ENCODE results near the gene SLC2A3. TPM values are rescaled to one million over a fixed set of nuclear protein-coding genes. Genes with fewer than 3 reads are reported as not detected.
"Not testable (repeated sequence)": the region's sequence is repeated elsewhere in the genome, so short reads cannot be mapped to it uniquely, and the experiment has no call there.

Gene SLC2A3
- 1 to 10 TPM; 1.2 to 2.1 TPM for polyA plus RNA-seq

DNA sequence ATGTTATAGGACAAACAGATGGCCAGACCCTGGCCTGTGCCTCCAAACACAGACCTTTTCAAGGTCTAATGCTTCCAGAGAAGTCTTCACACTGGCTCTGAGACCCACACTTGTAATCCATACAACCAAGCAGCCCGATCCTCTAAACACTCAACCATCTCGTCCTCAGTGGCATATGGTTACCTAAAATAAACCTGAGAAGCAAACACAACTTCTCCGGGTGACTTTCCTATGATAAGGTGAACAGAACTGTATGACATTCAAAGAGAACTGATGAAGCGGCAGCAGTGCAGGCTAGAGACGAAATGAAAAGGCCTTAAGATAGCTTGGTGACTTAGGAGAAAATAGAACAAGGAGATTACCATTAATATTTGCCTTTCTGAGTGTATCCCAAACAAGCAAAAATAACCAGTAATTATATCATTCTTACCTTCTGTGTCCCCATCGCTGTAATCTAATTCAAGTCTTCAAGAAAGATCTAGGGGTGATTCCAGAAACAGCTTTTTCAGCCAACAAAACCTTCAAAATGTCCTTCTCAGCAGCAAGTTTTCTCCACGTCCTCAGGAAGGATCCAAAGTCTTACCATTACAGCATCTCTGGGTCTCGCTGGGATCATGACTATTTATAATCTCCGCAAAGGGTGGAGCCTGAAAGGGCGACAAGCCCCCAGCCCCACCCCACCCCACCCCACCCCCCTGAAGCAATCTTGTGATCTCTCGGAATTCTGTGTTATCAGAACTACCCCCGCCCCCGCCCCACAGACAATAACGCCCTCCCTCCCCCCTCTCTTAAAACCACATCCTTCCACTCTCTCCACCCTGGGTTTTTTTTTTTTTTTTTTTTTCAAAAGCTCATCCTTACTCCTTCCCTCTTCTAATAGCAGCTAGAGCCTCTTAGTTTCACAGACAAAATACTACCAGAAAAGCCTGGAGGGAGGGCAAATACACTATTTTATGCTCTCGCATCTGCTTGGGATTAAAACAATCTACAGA is at the start of gene SLC2A3:
TSS of gene SLC2A3 (minus strand) at position 598 of the 992 bp plus-strand sequence. CDS start at position 445, 153 bp downstream.
- Histone ChIP-seq H3K27me3 (ENCODE audit: control insufficient read depth in 1 of 2, insufficient read depth in 2 of 2, low read length in 2 of 2) (no peaks in the 10 kb centered on the region), H3K4me3 (ENCODE audit: low read depth in 1 of 2, low read length in 2 of 2) (peak within 1 kb of the TSS; percentile 31 to 57), H3K27ac (ENCODE audit: low read depth in 2 of 2, low read length in 1 of 2) (peak within 1 kb of the TSS; percentile 45 to 61), H3K36me3 (ENCODE audit: control insufficient read depth in 2 of 2, insufficient read depth in 2 of 2, low read length in 1 of 2) (peaks cover 0 to 3% of the 10 kb centered on the region in 2 donors), H3K9me3 (ENCODE audit: control insufficient read depth in 2 of 2, insufficient read depth in 1 of 2, low read depth in 1 of 2, low read length in 1 of 2) (no peaks in the 10 kb centered on the region), H3K4me1 (ENCODE audit: control insufficient read depth in 2 of 2, insufficient read depth in 2 of 2, low read length in 1 of 2) (no peaks in the 10 kb centered on the region)
- WGBS, 2 donors = 8 to 15% methylated on average over 15 of the region's 15 CpGs

DNA sequence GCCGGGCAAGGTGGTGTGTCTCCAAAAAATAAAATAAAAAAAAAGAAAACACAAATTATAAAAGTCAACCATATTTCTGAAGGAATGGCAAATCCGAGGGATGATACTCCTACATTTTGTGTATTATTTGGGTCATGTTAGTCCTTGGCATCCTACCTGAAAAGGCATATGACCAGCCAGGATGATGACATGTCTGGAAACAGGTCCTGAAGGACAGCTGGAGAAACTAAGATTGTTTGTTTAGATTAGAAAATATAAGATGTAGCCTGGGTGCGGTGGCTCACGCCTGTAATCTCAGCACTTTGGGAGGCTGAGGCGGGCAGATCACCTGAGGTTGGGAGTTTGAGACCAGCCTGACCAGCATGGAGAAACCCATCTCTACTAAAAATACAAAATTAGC is 48.9 kb upstream of the SLC2A3 start:
- H3K4me1 ChIP-seq (ENCODE audit: control insufficient read depth in 2 of 2, insufficient read depth in 2 of 2, low read length in 1 of 2) = no peaks in the 10 kb centered on the region

DNA sequence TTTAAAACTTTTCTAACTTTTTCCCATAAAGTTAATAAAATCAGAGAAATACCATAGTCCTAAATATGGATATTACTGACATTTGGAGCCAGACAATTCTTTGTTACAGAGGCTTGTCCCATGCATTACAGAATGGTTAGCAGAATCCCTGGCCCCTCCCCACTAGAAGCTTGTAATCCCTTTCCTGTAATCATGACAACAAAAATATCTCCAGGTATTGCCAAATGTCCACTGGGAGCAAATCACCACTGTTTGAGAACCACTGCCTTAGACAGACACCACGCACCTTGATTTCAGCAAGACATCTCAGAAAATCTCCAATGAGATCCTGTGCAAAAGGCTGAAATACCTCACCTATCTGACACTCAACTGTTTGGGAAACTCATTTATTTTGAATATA is 47.5 kb upstream of the SLC2A3 start:
- WGBS, 2 donors = 95 to 100% methylated on average over 1 of the region's 1 CpG
- not testable (repeated sequence) for H3K4me3 ChIP-seq (ENCODE audit: low read depth in 1 of 2, low read length in 2 of 2); H3K27ac ChIP-seq (ENCODE audit: low read depth in 2 of 2, low read length in 1 of 2); H3K27me3 ChIP-seq (ENCODE audit: control insufficient read depth in 1 of 2, insufficient read depth in 2 of 2, low read length in 2 of 2); H3K36me3 ChIP-seq (ENCODE audit: control insufficient read depth in 2 of 2, insufficient read depth in 2 of 2, low read length in 1 of 2); H3K9me3 ChIP-seq (ENCODE audit: control insufficient read depth in 2 of 2, insufficient read depth in 1 of 2, low read depth in 1 of 2, low read length in 1 of 2); H3K4me1 ChIP-seq (ENCODE audit: control insufficient read depth in 2 of 2, insufficient read depth in 2 of 2, low read length in 1 of 2)

More for the DNA sequence above, 48.9 kb upstream of the SLC2A3 start:
- no peak overlapping the region for H3K27ac ChIP-seq (ENCODE audit: low read depth in 2 of 2, low read length in 1 of 2)
- H3K27me3 ChIP-seq (ENCODE audit: control insufficient read depth in 1 of 2, insufficient read depth in 2 of 2, low read length in 2 of 2) = no peaks in the 10 kb centered on the region
- 83 to 87% methylated on average over 5 of the region's 5 CpGs for WGBS, 2 donors
- no peaks in the 10 kb centered on the region for H3K36me3 ChIP-seq (ENCODE audit: control insufficient read depth in 2 of 2, insufficient read depth in 2 of 2, low read length in 1 of 2)
- H3K9me3 ChIP-seq (ENCODE audit: control insufficient read depth in 2 of 2, insufficient read depth in 1 of 2, low read depth in 1 of 2, low read length in 1 of 2) = no peaks in the 10 kb centered on the region
- no peak overlapping the region for H3K4me3 ChIP-seq (ENCODE audit: low read depth in 1 of 2, low read length in 2 of 2)

DNA sequence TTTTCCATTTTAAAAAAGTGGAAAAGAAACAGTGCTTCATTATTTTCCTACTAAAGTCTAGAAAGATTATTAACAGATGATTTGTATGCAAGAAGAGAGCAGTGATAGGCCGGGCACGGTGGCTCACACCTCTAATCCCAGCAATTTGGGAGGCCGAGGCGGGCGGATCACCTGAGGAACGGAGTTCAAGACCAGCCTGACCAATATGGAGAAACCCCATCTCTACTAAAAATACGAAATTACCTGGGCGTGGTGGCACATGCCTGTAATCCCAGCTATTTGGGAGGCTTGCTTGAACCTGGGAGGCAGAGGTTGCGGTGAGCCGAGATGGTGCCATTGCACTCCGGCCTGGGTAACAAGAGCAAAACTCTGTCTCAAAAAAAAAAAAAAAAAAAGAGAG is 47.0 kb upstream of the SLC2A3 start:
- not testable (repeated sequence) for H3K4me1 ChIP-seq (ENCODE audit: control insufficient read depth in 2 of 2, insufficient read depth in 2 of 2, low read length in 1 of 2); H3K36me3 ChIP-seq (ENCODE audit: control insufficient read depth in 2 of 2, insufficient read depth in 2 of 2, low read length in 1 of 2); H3K27me3 ChIP-seq (ENCODE audit: control insufficient read depth in 1 of 2, insufficient read depth in 2 of 2, low read length in 2 of 2); H3K9me3 ChIP-seq (ENCODE audit: control insufficient read depth in 2 of 2, insufficient read depth in 1 of 2, low read depth in 1 of 2, low read length in 1 of 2); H3K27ac ChIP-seq (ENCODE audit: low read depth in 2 of 2, low read length in 1 of 2); H3K4me3 ChIP-seq (ENCODE audit: low read depth in 1 of 2, low read length in 2 of 2)
- WGBS, 2 donors = 91% methylated on average over 10 to 11 of the region's 11 CpGs

DNA sequence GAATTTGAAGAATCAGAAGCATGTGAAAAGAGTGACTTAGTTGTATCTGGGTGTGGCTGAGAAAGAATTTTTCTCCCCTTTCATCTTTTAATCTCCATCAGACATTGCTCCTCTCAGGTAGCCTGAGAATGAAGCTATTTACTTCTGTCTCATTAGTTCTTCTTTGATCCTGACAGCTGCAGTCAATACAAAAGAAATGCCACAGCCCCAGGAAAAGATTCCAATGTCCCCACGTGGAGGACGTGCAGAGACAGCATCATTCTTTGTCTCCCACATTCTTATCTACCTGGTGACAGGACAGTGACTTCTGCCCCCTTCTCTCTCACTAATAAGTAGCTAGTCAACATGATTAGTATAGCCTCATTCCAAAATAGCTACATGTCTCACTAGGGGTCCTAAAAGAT is 46.3 kb upstream of the SLC2A3 start:
- H3K9me3 ChIP-seq (ENCODE audit: control insufficient read depth in 2 of 2, insufficient read depth in 1 of 2, low read depth in 1 of 2, low read length in 1 of 2); H3K4me3 ChIP-seq (ENCODE audit: low read depth in 1 of 2, low read length in 2 of 2); H3K27me3 ChIP-seq (ENCODE audit: control insufficient read depth in 1 of 2, insufficient read depth in 2 of 2, low read length in 2 of 2); H3K27ac ChIP-seq (ENCODE audit: low read depth in 2 of 2, low read length in 1 of 2); H3K36me3 ChIP-seq (ENCODE audit: control insufficient read depth in 2 of 2, insufficient read depth in 2 of 2, low read length in 1 of 2); H3K4me1 ChIP-seq (ENCODE audit: control insufficient read depth in 2 of 2, insufficient read depth in 2 of 2, low read length in 1 of 2): not testable (repeated sequence)
- 34 to 60% methylated on average over 2 of the region's 2 CpGs for WGBS, 2 donors

DNA sequence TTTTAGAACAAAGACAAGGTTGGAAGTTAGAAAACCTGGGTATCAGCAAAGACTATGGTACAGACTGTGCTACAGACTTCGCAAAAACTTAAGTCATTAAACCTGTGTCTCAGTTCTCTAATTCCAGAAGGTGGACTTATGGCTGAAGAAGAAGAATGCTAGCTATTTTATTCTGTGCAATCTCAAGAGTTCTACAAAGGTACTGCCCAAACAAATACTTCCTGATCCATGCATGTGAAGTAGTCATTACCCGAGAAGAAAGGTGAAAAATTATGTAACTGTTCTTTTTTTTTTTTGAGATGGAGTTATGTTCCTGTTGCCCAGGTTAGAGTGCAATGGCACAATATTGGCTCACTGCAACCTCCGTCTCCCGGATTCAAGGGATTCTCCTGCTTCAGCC is 45.5 kb upstream of the SLC2A3 start:
- Histone ChIP-seq H3K9me3 (ENCODE audit: control insufficient read depth in 2 of 2, insufficient read depth in 1 of 2, low read depth in 1 of 2, low read length in 1 of 2) (no peaks in the 10 kb centered on the region), H3K27ac (ENCODE audit: low read depth in 2 of 2, low read length in 1 of 2) (no peak overlapping the region), H3K4me1 (ENCODE audit: control insufficient read depth in 2 of 2, insufficient read depth in 2 of 2, low read length in 1 of 2) (no peaks in the 10 kb centered on the region), H3K27me3 (ENCODE audit: control insufficient read depth in 1 of 2, insufficient read depth in 2 of 2, low read length in 2 of 2) (no peaks in the 10 kb centered on the region), H3K4me3 (ENCODE audit: low read depth in 1 of 2, low read length in 2 of 2) (no peak overlapping the region), H3K36me3 (ENCODE audit: control insufficient read depth in 2 of 2, insufficient read depth in 2 of 2, low read length in 1 of 2) (no peaks in the 10 kb centered on the region)
- 87 to 91% methylated on average over 4 of the region's 4 CpGs for WGBS, 2 donors

DNA sequence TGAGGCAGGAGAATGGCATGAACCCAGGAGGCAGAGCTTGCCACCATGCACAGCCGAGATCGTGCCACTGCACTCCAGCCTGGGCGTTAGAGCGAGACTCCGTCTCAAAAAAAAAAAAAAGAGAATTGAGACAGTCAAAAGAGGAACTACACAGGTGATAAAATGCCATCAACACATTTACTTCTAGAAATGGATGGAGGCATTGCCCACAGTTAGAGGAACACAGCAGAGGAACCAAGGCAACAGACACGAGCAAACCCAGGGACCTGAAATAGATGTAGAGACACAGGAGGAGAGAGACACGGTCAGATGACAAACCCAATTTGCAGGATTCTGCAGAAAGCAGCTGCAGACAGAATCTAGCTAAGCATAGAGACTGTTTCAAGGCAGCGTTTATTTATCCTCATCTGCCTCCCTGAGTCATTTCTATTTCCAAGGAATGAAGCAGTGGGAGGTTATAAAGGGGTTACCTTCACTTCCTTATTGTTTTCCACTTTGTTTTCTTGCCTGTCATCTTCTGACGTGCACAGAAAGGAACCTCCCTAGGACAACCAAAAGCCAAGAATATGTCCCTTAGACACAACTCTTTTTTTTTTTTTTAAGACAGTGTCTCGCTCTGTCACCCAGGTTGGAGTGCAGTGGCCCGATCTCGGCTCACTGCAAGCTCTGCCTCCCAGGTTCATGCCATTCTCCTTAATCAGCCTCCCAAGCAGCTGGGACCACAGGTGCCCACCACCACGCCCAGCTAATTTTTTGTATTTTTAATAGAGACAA is 41.6 kb upstream of the SLC2A3 start:
- WGBS, 2 donors = 68 to 70% methylated on average over 11 of the region's 13 CpGs
- H3K4me1 ChIP-seq (ENCODE audit: control insufficient read depth in 2 of 2, insufficient read depth in 2 of 2, low read length in 1 of 2) = not testable (repeated sequence)

DNA sequence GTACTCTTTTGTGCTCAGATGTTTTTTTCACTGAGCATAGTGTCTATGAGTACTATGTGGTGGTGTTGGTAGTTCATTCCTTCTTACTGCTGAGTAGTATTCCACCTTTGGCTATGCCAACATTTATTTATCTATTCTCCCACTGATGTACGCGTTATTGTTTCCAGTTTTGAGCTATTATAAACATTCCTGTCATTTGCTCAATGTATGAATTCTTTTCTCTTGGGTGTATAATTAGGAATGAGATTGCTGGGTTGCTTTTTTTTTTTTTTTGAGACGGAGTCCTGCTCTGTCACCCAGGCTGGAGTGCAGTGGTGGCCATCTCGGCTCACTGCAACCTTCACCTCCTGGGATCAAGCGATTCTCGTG is 37.5 kb upstream of the SLC2A3 start:
- Histone ChIP-seq H3K27ac (ENCODE audit: low read depth in 2 of 2, low read length in 1 of 2) (no peak overlapping the region), H3K27me3 (ENCODE audit: control insufficient read depth in 1 of 2, insufficient read depth in 2 of 2, low read length in 2 of 2) (no peaks in the 10 kb centered on the region), H3K4me3 (ENCODE audit: low read depth in 1 of 2, low read length in 2 of 2) (no peak overlapping the region), H3K36me3 (ENCODE audit: control insufficient read depth in 2 of 2, insufficient read depth in 2 of 2, low read length in 1 of 2) (no peaks in the 10 kb centered on the region), H3K9me3 (ENCODE audit: control insufficient read depth in 2 of 2, insufficient read depth in 1 of 2, low read depth in 1 of 2, low read length in 1 of 2) (no peaks in the 10 kb centered on the region), H3K4me1 (ENCODE audit: control insufficient read depth in 2 of 2, insufficient read depth in 2 of 2, low read length in 1 of 2) (no peaks in the 10 kb centered on the region)
- 86 to 90% methylated on average over 5 to 6 of the region's 6 CpGs for WGBS, 2 donors

More for the DNA sequence above, 41.6 kb upstream of the SLC2A3 start:
- not testable (repeated sequence) for H3K27me3 ChIP-seq (ENCODE audit: control insufficient read depth in 1 of 2, insufficient read depth in 2 of 2, low read length in 2 of 2); H3K4me3 ChIP-seq (ENCODE audit: low read depth in 1 of 2, low read length in 2 of 2); H3K36me3 ChIP-seq (ENCODE audit: control insufficient read depth in 2 of 2, insufficient read depth in 2 of 2, low read length in 1 of 2); H3K9me3 ChIP-seq (ENCODE audit: control insufficient read depth in 2 of 2, insufficient read depth in 1 of 2, low read depth in 1 of 2, low read length in 1 of 2); H3K27ac ChIP-seq (ENCODE audit: low read depth in 2 of 2, low read length in 1 of 2)

DNA sequence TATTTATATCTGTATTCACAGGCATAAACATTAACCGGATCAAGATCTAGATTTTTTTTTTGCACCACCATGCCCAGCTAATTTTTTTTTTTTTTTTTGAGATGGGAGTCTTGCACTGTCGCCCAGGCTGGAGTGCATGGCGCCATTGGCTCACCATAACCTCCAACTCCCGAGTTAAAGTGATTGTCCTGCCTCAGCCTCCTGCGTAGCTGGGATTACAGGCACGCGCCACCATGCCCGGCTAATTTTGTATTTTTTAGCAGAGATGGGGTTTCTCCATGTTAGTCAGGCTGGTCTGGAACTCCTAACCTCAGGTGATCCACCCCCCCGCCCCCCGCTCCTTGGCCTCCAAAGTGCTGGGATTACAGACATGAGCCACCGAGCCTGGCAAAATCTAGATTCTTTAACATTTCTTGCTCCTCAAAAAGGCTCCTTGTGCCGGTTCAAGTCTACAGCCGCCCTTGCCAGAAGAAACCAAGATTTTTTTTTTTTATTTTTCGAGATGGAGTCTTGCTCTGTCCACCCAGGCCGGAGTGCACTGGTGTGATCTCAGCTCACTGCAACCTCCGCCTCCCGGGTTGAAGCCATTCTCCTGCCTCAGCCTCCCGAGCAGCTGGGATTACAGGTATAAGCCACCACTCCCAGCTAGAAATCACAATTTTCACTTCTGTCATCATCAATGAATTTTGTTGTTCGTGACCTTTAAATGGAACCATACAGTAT is 36.9 kb upstream of the SLC2A3 start:
- Histone ChIP-seq H3K4me1 (ENCODE audit: control insufficient read depth in 2 of 2, insufficient read depth in 2 of 2, low read length in 1 of 2) (no peaks in the 10 kb centered on the region), H3K36me3 (ENCODE audit: control insufficient read depth in 2 of 2, insufficient read depth in 2 of 2, low read length in 1 of 2) (no peaks in the 10 kb centered on the region), H3K27ac (ENCODE audit: low read depth in 2 of 2, low read length in 1 of 2) (no peak overlapping the region), H3K27me3 (ENCODE audit: control insufficient read depth in 1 of 2, insufficient read depth in 2 of 2, low read length in 2 of 2) (no peaks in the 10 kb centered on the region), H3K9me3 (ENCODE audit: control insufficient read depth in 2 of 2, insufficient read depth in 1 of 2, low read depth in 1 of 2, low read length in 1 of 2) (no peaks in the 10 kb centered on the region), H3K4me3 (ENCODE audit: low read depth in 1 of 2, low read length in 2 of 2) (no peak overlapping the region)
- WGBS, 2 donors = 85 to 89% methylated on average over 19 of the region's 19 CpGs

All from esophagus (tissue), 2 donors.